Neural progenitor cell (in vitro differentiated cells): ENCODE results near the gene SUMF1. TPM values are rescaled to one million over a fixed set of nuclear protein-coding genes. Genes with fewer than 3 reads are reported as not detected.
A peak's percentile ranks its signal among the peaks of the same experiment; 100 is the strongest.

Experiments used
- DNase-seq: peaks from one replicate; pipeline ENCODE4 v3.0.0-alpha.2; 2016; ENCODE audit warnings: low spot score
- H2AFZ ChIP-seq: fragments of 200-600 bp; sonication (generic); replicated peaks from 2 replicates; pipeline ENCODE4 v1.6.1; 2016; ENCODE audit warnings: antibody characterized with exemption
- H3F3A ChIP-seq: fragments of 200-600 bp; sonication (generic); 2 replicates; pipeline ENCODE4 v1.6.1; 2016; ENCODE audit warnings: antibody characterized with exemption, low read depth
- H3K27ac ChIP-seq: fragments of 200-600 bp; sonication (generic); 2 replicates; pipeline ENCODE4 v1.5.1; 2016; ENCODE audit warnings: mild to moderate bottlenecking
- H3K27me3 ChIP-seq: fragments of 200-600 bp; sonication (generic); 2 replicates; pipeline ENCODE4 v1.6.1; 2016; ENCODE audit warnings: mild to moderate bottlenecking, moderate library complexity
- H3K36me3 ChIP-seq: fragments of 200-600 bp; sonication (generic); 2 replicates; pipeline ENCODE4 v1.5.1; 2016
- H3K4me1 ChIP-seq: fragments of 200-600 bp; sonication (generic); 2 replicates; pipeline ENCODE4 v1.6.1; 2016; ENCODE audit warnings: mixed run types
- H3K4me2 ChIP-seq: fragments of 200-600 bp; sonication (generic); 2 replicates; pipeline ENCODE4 v1.6.1; 2016
- H3K4me3 ChIP-seq: fragments of 200-600 bp; sonication (generic); 2 replicates; pipeline ENCODE4 v1.5.1; 2016
- H3K79me2 ChIP-seq: fragments of 200-600 bp; sonication (generic); 2 replicates; pipeline ENCODE4 v1.6.1; 2016; ENCODE audit warnings: low read depth
- H3K9ac ChIP-seq: fragments of 200-600 bp; sonication (generic); 2 replicates; pipeline ENCODE4 v1.6.1; 2016
- H3K9me3 ChIP-seq: fragments of 200-600 bp; sonication (generic); 2 replicates; pipeline ENCODE4 v1.5.1; 2016; ENCODE audit warnings: low read depth
- H4K20me1 ChIP-seq: fragments of 200-600 bp; sonication (generic); 2 replicates; pipeline ENCODE4 v1.6.1; 2016; ENCODE audit warnings: low read depth
- H3K27ac Mint-ChIP-seq: 3 replicates; pipeline ENCODE4 v1.8.0; 2021; ENCODE audit warnings: mixed read lengths
- H3K27me3 Mint-ChIP-seq: 2 replicates; pipeline ENCODE4 v1.8.0; 2022; ENCODE audit warnings: low read depth, mild to moderate bottlenecking, inconsistent platforms, moderate library complexity, mixed read lengths; ENCODE audit not compliant: insufficient read depth
- H3K36me3 Mint-ChIP-seq: 3 replicates; pipeline ENCODE4 v1.8.0; 2021; ENCODE audit warnings: mixed read lengths
- H3K4me1 Mint-ChIP-seq: 3 replicates; pipeline ENCODE4 v1.8.0; 2021; ENCODE audit warnings: mixed read lengths
- H3K4me3 Mint-ChIP-seq: 3 replicates; pipeline ENCODE4 v1.8.0; 2021; ENCODE audit warnings: mild to moderate bottlenecking, moderate library complexity, mixed read lengths
- H3K9me3 Mint-ChIP-seq: 3 replicates; pipeline ENCODE4 v1.8.0; 2020; ENCODE audit warnings: mixed read lengths
- EZH2 ChIP-seq: fragments of 200-600 bp; sonication (generic); IDR thresholded peaks from 2 replicates; pipeline ENCODE4 v1.6.1; 2017; ENCODE audit warnings: antibody characterized with exemption, mild to moderate bottlenecking, moderate library complexity
- EZH2phosphoT487 ChIP-seq: fragments of 200-600 bp; sonication (generic); IDR thresholded peaks from 2 replicates; pipeline ENCODE4 v1.6.1; 2017; ENCODE audit warnings: antibody characterized with exemption
- total RNA-seq: library from RNA; depleted of rRNA; stranded (reverse); fragments of >200 nt; gene quantifications from 2 replicates; pipeline ENCODE4 v1.2.3, GENCODE V29; 2015; ENCODE audit warnings: low replicate concordance
- TF ChIP-seq, protein P1 (sequence below): fragments of 200-600 bp; sonication (generic); IDR thresholded peaks from 2 replicates; pipeline ENCODE4 v1.5.1; 2017; ENCODE audit warnings: antibody characterized with exemption, mild to moderate bottlenecking

SUMF1 gene
- total RNA-seq, 1 donor from 2014 or later: 10.6 TPM

DNA sequence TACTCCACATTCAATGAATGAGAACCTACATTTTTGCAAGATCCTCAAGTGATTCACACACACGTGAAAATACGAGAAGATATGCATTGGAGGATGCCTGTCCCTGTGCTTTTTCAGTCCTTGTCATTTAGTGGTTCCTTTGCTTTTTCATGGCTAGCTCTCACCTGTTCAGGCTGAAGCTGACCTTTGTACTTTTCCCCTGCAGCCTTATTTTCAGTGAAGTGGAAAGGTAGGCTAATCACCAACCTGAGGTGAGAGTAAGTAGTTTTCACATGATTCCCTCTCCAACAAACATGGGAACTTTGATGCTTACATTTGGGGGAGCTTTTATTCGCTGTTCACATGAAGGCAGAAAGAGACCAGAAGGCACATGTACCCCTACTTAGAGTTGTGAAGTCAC is 34.4 kb upstream of the SUMF1 start:
- peaks cover 20% of the 10 kb centered on the region for H3K4me1 Mint-ChIP-seq
- H3K27me3 Mint-ChIP-seq: peaks cover 3% of the 10 kb centered on the region
- H3F3A ChIP-seq: no peaks in the 10 kb centered on the region

DNA sequence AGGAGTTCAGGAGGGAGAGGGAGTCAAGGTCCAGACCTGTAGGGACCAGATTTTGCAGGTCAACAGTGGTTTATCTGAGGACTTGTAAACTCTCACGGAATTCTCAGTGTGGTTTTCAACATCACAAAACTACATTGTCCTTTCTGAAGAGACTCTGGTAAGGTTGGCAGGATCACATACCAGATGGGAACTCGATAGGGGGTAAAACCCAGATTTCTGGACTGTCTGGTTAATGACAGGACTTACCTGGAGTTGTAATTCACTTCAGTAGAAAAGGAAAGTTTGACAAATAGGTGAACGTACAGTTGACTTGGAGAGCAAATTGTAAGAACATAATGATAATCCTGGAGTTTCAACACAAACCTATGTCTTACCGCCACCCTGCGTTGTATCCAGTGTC is 31.4 kb upstream of the SUMF1 start:
- no peak overlapping the region for H3K27ac ChIP-seq
- no peaks in the 10 kb centered on the region for H3K79me2 ChIP-seq
- H3F3A ChIP-seq: no peaks in the 10 kb centered on the region
- Mint-ChIP-seq H3K36me3 (no peaks in the 10 kb centered on the region), H3K27ac (no peak overlapping the region), H3K27me3 (peaks cover 8% of the 10 kb centered on the region), H3K9me3 (no peaks in the 10 kb centered on the region), H3K4me1 (peaks cover 8% of the 10 kb centered on the region), H3K4me3 (no peak overlapping the region)
- H3K4me3 ChIP-seq: no peak overlapping the region
- no peaks in the 10 kb centered on the region for H3K36me3 ChIP-seq
- H3K27me3 ChIP-seq: peaks cover 33% of the 10 kb centered on the region
- no peaks in the 10 kb centered on the region for H3K9me3 ChIP-seq
- H3K4me2 ChIP-seq: no peak overlapping the region
- no peaks in the 10 kb centered on the region for H4K20me1 ChIP-seq
- no peak overlapping the region for H3K9ac ChIP-seq
- DNase-seq: no peak
- H3K4me1 ChIP-seq: peaks cover 7% of the 10 kb centered on the region
- TF ChIP-seq EZH2 (no peak), EZH2phosphoT487 (no peak)
- TF ChIP-seq, protein P1, sequence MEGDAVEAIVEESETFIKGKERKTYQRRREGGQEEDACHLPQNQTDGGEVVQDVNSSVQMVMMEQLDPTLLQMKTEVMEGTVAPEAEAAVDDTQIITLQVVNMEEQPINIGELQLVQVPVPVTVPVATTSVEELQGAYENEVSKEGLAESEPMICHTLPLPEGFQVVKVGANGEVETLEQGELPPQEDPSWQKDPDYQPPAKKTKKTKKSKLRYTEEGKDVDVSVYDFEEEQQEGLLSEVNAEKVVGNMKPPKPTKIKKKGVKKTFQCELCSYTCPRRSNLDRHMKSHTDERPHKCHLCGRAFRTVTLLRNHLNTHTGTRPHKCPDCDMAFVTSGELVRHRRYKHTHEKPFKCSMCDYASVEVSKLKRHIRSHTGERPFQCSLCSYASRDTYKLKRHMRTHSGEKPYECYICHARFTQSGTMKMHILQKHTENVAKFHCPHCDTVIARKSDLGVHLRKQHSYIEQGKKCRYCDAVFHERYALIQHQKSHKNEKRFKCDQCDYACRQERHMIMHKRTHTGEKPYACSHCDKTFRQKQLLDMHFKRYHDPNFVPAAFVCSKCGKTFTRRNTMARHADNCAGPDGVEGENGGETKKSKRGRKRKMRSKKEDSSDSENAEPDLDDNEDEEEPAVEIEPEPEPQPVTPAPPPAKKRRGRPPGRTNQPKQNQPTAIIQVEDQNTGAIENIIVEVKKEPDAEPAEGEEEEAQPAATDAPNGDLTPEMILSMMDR: no peak
- H2AFZ ChIP-seq: no peak overlapping the region

More for the DNA sequence above, 34.4 kb upstream of the SUMF1 start:
- Mint-ChIP-seq H3K4me3 (no peak overlapping the region), H3K9me3 (no peaks in the 10 kb centered on the region), H3K36me3 (no peaks in the 10 kb centered on the region), H3K27ac (no peak overlapping the region)
- no peaks in the 10 kb centered on the region for H4K20me1 ChIP-seq
- H3K4me2 ChIP-seq: no peak overlapping the region
- no peaks in the 10 kb centered on the region for H3K36me3 ChIP-seq
- H3K9ac ChIP-seq: no peak overlapping the region
- H3K27me3 ChIP-seq: peaks cover 3% of the 10 kb centered on the region
- DNase-seq: no peak
- peaks cover 21% of the 10 kb centered on the region for H3K4me1 ChIP-seq
- H3K9me3 ChIP-seq: no peaks in the 10 kb centered on the region
- no peak overlapping the region for H3K4me3 ChIP-seq
- TF ChIP-seq EZH2 (no peak), EZH2phosphoT487 (no peak)
- TF ChIP-seq, protein P1: no peak
- H3K27ac ChIP-seq: no peak overlapping the region
- H2AFZ ChIP-seq: no peak overlapping the region
- no peaks in the 10 kb centered on the region for H3K79me2 ChIP-seq

DNA sequence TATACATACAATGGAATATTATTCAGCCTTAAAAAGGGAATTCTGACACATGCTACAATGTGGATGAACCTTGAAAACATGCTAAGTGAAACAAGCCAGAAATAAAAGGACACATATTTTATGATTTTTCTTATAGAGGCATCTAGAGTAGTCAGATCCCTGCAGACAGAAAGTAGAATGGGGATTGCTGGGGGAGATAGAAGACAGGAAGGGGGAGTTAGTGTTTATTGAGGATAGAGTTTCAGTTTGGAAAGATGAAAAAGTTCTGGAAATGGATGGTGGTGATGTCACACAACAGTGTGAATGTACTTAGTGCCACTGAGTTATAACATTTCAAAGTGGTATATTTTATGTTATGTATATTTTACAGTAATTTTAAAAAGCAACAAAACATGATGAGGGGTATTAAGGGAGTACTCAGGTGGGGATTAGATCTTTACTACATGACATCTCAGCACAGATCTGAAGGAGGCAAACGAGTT is 30.8 kb upstream of the SUMF1 start:
- H3K9me3 Mint-ChIP-seq: no peaks in the 10 kb centered on the region
- H3K4me3 Mint-ChIP-seq: no peak overlapping the region
- Histone ChIP-seq H3K4me3 (no peak overlapping the region), H3K79me2 (no peaks in the 10 kb centered on the region), H3K4me1 (peaks cover 7% of the 10 kb centered on the region), H3K9ac (no peak overlapping the region), H3K4me2 (no peak overlapping the region), H3K9me3 (no peaks in the 10 kb centered on the region), H3K36me3 (no peaks in the 10 kb centered on the region), H4K20me1 (no peaks in the 10 kb centered on the region), H3F3A (no peaks in the 10 kb centered on the region), H2AFZ (no peak overlapping the region), H3K27ac (no peak overlapping the region), H3K27me3 (peaks cover 34% of the 10 kb centered on the region)
- DNase-seq: no peak
- H3K36me3 Mint-ChIP-seq: no peaks in the 10 kb centered on the region
- peaks cover 8% of the 10 kb centered on the region for H3K27me3 Mint-ChIP-seq
- H3K4me1 Mint-ChIP-seq: peaks cover 8% of the 10 kb centered on the region
- peak overlapping the region; percentile 20 for H3K27ac Mint-ChIP-seq
- no peak for TF ChIP-seq EZH2phosphoT487
- TF ChIP-seq, protein P1: no peak
- no peak for TF ChIP-seq EZH2
